NCI-H1105 (cell line): Measurements from ENCODE around the gene GRID1.
"Not testable (repeated sequence)": the region's sequence is repeated elsewhere in the genome, so short reads cannot be mapped to it uniquely, and the experiment has no call there.

Experiments
- DNase-seq: peaks from one replicate; lab custom pipeline; 2025; lab: John Stamatoyannopoulos, UW

The GRID1 gene

GRCh38 chr10:86135191-86135590 is 231.4 kb downstream of the GRID1 start:
- no peak for DNase-seq

DNA sequence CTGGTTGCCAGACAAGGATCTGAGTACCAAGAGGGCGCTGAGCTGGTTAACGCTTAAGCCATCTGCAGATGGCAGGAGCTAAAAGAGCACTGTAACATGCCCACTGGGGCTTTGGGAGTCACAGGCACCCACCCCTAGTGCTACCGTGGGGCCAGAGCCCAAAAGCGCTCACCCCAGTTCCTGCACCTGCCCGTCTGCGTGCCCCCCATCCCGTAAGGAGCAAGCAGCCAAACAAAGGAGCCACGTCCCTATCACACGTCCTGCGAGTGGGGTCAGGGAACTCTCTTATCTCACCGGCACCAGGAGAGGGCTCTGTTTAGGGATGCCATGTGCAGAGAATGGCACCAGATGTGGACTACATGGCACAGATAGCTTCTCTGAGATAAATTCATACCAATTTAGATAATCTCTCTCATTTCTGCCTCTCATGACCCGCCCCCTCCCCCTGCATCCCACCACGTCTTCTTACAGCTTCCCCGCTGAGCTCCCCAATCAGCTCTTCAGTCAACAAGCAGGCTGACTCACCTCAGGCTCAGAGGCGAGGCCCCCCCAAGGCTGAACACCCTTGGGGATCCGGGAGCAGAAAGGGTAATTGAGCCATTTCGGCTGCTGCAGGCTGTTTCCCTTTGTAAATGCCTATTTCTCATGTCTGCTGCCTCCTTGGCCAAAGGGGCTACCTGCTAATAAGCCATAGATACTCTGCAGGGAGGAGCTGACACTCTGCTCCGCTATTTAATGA is 235.7 kb downstream of the GRID1 start:
- no peak for DNase-seq

- no peak for DNase-seq
These were observed 236.6 kb downstream of the GRID1 start for GRCh38 chr10:86130041-86130440.

DNA sequence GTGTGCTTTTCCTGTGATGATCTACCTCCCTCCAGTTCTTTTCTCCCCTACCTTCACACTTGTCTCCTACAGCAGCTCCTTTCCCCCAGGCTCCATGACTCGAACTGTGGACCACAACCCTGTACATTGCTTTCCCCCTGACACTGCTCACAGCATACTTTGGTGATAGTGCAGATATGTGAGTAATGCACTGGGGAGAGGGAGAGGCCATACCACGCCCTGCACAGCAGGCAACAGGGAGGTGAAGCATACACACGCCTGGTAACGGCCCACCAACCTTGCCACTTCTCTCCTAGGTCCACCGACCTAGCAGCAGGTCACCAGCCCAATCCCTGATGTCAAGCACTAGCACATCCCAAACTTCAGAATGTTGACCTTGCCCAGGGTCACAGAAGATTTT is 238.2 kb downstream of the GRID1 start:
- no peak for DNase-seq

GRCh38 chr10:86127274-86127819 is 239.2 kb downstream of the GRID1 start:
- DNase-seq = no peak

GRCh38 chr10:86124734-86125133 is 241.9 kb downstream of the GRID1 start:
- no peak for DNase-seq

- no peak for DNase-seq
These were observed 242.9 kb downstream of the GRID1 start for GRCh38 chr10:86123715-86124114.

DNA sequence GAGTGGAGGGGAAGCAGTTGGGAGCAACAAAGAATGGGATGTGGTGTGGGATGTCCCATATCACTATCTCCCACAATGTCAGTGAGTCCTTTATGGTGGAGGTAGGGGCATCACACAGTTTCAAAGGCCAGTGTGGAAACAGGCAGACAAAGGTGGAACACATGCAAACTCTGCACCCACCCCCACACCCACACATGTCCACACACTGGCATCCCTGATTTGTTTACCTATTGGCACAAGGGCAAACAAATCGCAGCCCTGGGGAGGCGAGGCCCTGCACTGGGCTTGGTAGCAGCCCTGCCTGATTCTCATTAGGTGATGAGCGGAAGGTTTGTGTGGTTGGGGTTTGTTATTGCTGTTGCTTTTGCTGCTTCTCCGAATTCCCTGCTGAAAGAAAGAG is 243.3 kb downstream of the GRID1 start:
- no peak for DNase-seq

DNA sequence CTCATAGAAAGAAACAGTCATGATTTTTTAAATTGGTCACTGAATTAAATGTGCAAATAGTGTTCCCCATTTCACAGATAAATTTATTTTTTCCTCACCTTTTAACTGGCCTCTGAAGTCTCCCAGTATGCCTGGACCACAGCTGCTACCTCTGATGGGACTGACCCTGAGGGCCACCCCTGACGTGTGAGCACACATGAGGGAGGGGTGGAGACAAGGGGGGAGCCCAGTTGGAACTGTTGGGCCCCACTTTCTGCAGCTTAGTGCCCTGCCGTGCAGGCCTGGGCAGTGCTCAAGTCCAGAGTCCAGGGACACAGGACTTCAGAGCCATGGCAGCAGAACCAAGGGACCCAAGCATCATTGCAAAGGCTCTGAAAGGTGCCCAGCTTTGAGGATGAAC is 243.9 kb downstream of the GRID1 start:
- DNase-seq = no peak

DNA sequence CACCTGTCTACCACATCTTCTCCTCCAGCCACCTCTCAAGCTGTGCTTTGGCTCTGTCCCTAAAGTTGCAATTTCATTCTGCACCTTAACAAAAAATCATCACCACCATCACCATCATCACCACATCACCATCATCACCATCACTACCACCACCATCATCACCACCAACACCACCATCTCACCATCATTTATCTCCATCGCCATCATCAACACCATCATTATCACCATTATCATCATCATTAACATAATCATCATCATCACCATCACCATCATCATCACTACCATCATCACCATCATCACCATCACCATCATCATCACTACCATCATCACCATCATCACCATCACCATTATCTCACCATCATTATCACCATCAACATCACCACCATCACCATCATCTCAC is 245.4 kb downstream of the GRID1 start:
- no peak for DNase-seq

GRCh38 chr10:86117051-86117450 is 249.5 kb downstream of the GRID1 start:
- DNase-seq = no peak

DNA sequence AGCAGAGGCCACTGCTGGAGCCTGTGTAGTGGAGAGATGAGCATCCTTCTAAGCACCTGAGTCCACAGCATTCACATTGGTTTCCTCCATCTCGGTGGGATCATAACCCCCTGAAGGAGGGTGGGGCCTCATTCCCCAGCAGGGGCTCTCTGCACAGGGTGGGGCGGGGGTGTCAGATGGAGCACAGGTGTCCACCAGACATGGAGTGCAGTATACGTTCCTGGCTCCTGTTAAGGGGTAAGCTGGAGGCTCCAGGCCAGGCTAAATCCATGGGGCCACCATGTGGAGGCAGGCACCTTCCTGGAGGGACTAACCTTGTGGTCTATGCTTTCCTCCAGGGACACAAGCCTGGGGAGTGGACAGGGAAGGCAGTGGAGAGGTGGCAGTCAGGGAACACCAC is 252.6 kb downstream of the GRID1 start:
- DNase-seq = no peak

DNA sequence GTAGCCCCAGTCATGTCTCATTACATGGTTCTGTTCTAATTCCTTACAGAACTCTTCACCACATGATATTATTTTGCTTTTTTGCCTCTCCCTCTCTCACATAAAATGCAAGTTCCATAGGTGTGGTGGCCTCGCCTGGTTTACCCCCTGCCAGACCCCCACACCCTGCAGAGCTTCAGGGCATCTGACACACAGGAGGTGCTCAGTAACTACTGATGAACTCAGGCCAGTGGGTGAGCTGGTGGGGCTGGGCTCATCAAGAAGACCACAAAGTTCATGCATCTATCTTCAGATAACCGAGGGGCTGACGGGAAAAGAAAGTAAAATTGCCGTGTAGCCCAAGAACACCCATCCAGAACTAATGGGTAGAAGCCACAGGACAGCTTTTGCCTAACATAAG is 253.1 kb downstream of the GRID1 start:
- DNase-seq = no peak

DNA sequence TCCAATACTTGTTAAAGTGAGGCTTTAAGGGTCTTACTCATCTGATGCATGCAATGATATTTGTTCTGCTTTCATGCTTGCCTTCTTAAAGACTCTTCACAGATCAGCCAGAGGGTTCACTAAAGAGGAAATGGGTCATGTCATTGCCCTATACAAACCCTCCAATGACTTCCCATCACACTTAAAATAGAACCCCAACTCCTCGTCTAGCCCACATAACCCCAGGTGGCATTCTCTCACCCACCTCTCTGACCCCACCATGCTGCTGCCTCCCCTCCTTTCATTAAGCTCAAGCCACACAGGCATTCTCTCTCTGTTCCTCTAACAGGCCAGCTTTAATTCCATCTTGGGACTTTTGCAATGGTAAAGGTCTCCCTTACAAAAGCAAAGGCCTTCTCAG is 253.6 kb downstream of the GRID1 start:
- no peak for DNase-seq

GRCh38 chr10:86111902-86112545 is 254.6 kb downstream of the GRID1 start:
- DNase-seq = no peak

DNA sequence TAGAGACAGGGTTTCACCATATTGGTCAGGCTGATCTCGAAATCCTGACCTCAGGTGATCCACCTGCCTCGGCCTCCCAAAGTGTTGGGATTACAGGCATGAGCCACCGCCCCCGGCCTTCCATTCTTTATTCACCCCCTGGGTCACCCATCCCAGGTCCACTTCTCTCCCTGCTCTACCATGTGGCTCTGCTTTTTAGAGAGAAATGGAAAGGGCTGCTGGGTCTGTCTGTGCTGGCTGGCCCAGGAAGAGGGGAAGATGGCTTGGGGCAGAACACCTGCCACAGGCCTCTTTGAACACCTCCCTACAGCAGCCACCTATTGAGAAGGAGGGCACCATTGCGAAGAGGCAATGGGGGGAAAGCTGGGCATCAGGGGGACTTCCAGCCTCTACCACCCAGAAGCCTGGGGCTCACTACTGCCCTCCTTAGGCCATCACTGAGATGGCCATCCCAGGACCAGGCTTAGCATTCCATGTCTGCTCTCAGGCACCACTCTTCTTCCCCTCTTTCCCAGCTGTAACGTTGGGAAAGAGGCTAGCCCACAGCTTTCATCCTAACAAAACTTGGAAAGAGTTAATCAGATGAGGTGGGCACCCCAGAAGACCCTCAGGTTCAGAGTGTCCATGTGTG is 256.3 kb downstream of the GRID1 start:
- DNase-seq = no peak

GRCh38 chr10:86109421-86109820 is 257.2 kb downstream of the GRID1 start:
- no peak for DNase-seq

DNA sequence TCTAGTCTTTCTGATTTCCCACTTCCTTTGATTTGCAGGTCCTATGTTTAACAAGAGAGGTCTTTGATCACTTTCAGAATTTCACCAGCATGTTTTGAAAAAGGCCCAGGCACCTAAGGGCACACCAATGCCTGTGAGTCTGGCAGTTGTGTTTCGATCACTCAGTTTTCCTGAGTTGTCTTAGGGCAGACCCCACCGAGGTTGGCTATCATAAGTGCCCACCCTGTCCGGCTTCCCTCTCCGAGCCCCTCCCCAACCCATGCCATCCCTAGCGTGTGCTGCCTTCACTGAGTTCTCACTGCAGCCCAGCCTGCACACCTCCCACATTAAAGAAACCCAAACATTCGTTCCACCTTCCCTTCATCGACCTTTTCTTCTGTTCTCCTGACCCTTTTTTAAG is 257.9 kb downstream of the GRID1 start:
- DNase-seq = no peak

- not testable (repeated sequence) for DNase-seq
These were observed 258.8 kb downstream of the GRID1 start for GRCh38 chr10:86107611-86108310.

- no peak for DNase-seq
These were observed 259.5 kb downstream of the GRID1 start for GRCh38 chr10:86107131-86107530.

DNA sequence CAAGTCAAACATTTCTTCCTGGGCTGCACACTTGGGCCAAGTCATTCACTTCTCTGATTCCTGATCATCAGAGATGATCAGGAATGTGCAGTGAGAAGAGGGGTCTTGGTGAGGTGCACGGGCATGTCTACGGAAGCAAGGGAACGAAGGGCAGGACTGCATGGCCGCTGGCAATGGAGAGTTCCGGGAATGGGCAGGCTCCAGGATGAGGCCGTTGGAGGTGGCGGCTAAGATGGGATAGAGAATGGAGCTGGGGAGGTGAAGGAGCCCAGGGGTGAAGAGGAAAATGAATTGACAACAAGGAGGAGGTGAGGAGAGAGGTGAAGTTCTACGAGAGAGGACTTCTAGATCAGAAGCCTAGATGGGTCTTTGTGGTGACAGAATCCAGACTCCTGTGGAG is 260.0 kb downstream of the GRID1 start:
- DNase-seq = no peak

GRCh38 chr10:86105640-86106039 is 261.0 kb downstream of the GRID1 start:
- no peak for DNase-seq

DNA sequence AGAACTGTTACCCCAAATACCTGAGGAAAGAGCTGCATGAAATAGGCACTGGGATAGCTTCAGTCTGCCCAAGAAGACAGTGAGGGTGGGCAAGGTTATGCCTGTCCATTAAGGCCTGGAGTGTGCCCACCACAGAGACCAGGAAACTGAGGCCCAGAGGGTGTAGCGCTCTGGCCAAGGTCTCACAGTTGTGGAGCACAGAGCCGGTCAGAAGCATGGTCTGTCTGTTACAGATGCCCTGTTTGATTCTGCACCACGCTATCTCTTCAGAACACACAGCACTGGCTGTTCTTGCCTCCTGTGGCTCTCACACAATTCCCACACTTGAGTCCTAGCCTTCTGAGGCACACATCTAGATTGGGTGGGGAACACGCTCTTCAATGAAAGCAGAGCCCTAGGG is 261.4 kb downstream of the GRID1 start:
- DNase-seq = no peak
